Ovary (tissue), 9 donors: ENCODE results near the gene THRAP3. TPM values are rescaled to one million over a fixed set of nuclear protein-coding genes. Genes with fewer than 3 reads are reported as not detected.
A peak's percentile ranks its signal among the peaks of the same experiment; 100 is the strongest.

Source experiments
- DNase-seq, 5 donors: peaks; one replicate each; pipeline ENCODE4 v3.0.0-alpha.2; 2019 to 2020
- H3K27ac ChIP-seq, 2 donors: fragments of 200-600 bp; one replicate each; pipeline versions ENCODE4 v1.5.1 to v1.8.0; 2019 to 2022
- H3K27me3 ChIP-seq: fragments of 200-600 bp; one replicate; pipeline ENCODE4 v1.8.0; 2022
- H3K36me3 ChIP-seq: fragments of 200-600 bp; sonication (generic); one replicate; pipeline ENCODE4 v1.5.1; 2019
- H3K4me1 ChIP-seq: one replicate; pipeline ENCODE4 v1.8.1; 2013; ENCODE audit warnings: mild to moderate bottlenecking, moderate library complexity; ENCODE audit not compliant: insufficient read depth
- H3K4me3 ChIP-seq: fragments of 200-600 bp; sonication (generic); one replicate; pipeline ENCODE4 v1.5.1; 2017
- H3K9me3 ChIP-seq, 2 donors: fragments of 200-600 bp in 1 of 2; sonication (generic) in 1 of 2; one replicate each; pipeline versions ENCODE4 v1.5.1 to v1.8.1; 2013 to 2019; ENCODE audit warnings: mild to moderate bottlenecking in 1 of 2, moderate library complexity in 1 of 2
- EP300 ChIP-seq: sonication (generic); formaldehyde crosslinking; IDR thresholded peaks from one replicate; pipeline ENCODE4 v1.6.1; 2017; ENCODE audit warnings: antibody characterized with exemption
- POLR2A ChIP-seq: fragments of 450-650 bp; IDR thresholded peaks from one replicate; pipeline ENCODE4 v1.6.1; 2017; ENCODE audit warnings: antibody characterized with exemption, mild to moderate bottlenecking, moderate library complexity
- WGBS, 3 donors: extraction: QIAGEN DNeasy Blood & Tissue Kit in 1 of 3; methylation state at CpG; one replicate each; pipeline versions ENCODE4 v1.1.5 to v1.1.7; 2013 to 2017; 5-methylcytosine and 5-hydroxymethylcytosine counted together
- intact Hi-C, 4 donors: fragments of 100-400 bp; cut with DNase I; formaldehyde crosslinking; loops; one replicate each; pipeline versions ENCODE4 v1.11.0 to v1.15.1; 2022 to 2023
- polyA plus RNA-seq, 2 donors: library from polyadenylated mRNA; stranded (reverse); fragments of 200-250 nt in 1 of 2; fragments of 350-450 nt in 1 of 2; fragmentation: Illumina TruSeq in 1 of 2; extraction: RNeasy Lipid Tissue Mini Kit (QIAGEN cat#74804) in 1 of 2; gene quantifications; one replicate each; pipeline ENCODE4 v1.2.3, GENCODE V29; 2013 to 2014
- total RNA-seq, 7 donors: library from RNA; depleted of rRNA in 2 of 7; stranded (reverse); fragments of >200 nt in 2 of 7; fragmentation: NEBNext Ultra II Directional in 3 of 7; extraction: Animal tissue kit (Norgen Biotek cat#: 25700) in 3 of 7; gene quantifications; one replicate each; pipeline versions ENCODE4 v1.1.0 to v1.2.4, GENCODE V29; 2016 to 2023
- TF ChIP-seq, protein P1 (sequence below), 3 donors: fragments of 450-650 bp in 2 of 3; fragments of 200-600 bp in 1 of 3; IDR thresholded peaks; one replicate each; pipeline versions ENCODE4 v1.5.1 to v1.8.0; 2016 to 2022; ENCODE audit warnings: antibody characterized with exemption in 3 of 3, mild to moderate bottlenecking in 1 of 3
- donor health status: DM: no; HTN: no; CAD: no; lungs with moderate emphysema.
- donor health status: DM: no; HTN: no; CAD: no.
- donor health status: Bipolar disorder and iron deficiency.
- donor health status: DM: yes; HTN: yes; CAD: no.
- donor health status: DM: no; HTN: no; CAD: no.
- donor health status: DM: yes; HTN: yes; CAD: no.

The THRAP3 gene
- total and polyA plus RNA-seq, 9 donors = 40.2 to 109 (median 92.6) TPM

DNA sequence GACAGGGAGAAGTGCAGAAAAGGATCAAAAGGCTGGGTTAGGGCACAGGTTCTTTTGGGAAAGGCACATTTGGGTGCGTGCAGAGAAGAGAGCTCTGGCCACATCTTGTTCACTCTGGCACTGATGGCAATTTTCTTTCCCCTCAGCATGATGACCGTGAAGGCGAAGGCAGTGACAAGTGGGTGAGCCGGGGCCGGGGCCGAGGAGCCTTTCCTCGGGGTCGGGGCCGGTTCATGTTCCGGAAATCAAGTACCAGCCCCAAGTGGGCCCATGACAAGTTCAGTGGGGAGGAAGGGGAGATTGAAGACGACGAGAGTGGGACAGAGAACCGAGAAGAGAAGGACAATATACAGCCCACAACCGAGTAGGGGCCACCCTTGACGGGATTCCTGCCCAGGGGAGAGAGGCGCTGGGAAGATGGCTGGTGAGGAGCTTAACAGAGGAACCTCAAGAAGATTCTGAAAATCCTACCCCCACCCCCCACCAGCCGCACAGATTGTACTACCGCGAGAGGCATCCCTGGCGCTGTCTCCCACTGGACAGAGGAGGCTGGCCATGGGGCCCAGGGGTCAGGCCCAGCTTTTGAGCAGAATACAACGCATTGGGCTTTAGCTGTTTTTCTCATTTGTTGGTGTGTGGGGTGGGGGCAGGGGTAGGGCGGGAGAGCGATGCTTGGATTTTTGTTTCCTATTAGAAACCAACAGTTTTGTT is 79.6 kb downstream of the THRAP3 start:
- intact Hi-C loops = no loop called here
- 84 to 90% (median 86%) methylated on average over 23 of the region's 23 CpGs for WGBS, 3 donors
- peak in 1 of 5 donors; percentile 20 for DNase-seq
- H3K9me3 ChIP-seq = no peaks in the 10 kb centered on the region
- no peak for TF ChIP-seq EP300
- no peak for TF ChIP-seq POLR2A
- TF ChIP-seq, protein P1, sequence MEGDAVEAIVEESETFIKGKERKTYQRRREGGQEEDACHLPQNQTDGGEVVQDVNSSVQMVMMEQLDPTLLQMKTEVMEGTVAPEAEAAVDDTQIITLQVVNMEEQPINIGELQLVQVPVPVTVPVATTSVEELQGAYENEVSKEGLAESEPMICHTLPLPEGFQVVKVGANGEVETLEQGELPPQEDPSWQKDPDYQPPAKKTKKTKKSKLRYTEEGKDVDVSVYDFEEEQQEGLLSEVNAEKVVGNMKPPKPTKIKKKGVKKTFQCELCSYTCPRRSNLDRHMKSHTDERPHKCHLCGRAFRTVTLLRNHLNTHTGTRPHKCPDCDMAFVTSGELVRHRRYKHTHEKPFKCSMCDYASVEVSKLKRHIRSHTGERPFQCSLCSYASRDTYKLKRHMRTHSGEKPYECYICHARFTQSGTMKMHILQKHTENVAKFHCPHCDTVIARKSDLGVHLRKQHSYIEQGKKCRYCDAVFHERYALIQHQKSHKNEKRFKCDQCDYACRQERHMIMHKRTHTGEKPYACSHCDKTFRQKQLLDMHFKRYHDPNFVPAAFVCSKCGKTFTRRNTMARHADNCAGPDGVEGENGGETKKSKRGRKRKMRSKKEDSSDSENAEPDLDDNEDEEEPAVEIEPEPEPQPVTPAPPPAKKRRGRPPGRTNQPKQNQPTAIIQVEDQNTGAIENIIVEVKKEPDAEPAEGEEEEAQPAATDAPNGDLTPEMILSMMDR (IDR thresholded peaks at IDR 0.05) = no peak
- H3K36me3 ChIP-seq = no peaks in the 10 kb centered on the region
- no peaks in the 10 kb centered on the region for H3K27me3 ChIP-seq
- H3K4me3 ChIP-seq = no peak overlapping the region
- H3K27ac ChIP-seq = no peak overlapping the region
- H3K4me1 ChIP-seq = peaks cover 6% of the 10 kb centered on the region

DNA sequence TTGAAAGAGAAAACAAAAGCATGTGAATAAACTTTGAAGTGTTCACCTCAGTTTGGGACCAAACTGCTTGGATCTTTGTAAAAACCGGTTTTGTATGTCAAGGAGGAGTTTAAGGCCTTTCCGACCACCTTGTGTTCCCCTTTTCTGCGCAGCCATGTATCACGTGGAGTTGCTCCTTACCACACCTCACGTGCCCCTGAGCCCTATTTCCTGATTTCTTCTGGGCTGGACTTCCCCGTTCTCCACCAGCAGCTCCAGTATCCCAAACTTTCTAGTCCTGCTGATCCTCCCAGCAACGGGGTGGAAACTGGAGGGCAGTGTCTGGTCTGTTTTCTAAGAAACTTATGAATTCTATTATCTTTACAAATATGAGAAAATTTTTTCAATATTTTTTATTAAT is 80.3 kb downstream of the THRAP3 start:
- H3K4me1 ChIP-seq = peaks cover 6% of the 10 kb centered on the region
- H3K4me3 ChIP-seq = no peak overlapping the region
- H3K27ac ChIP-seq = no peak overlapping the region
- intact Hi-C loops = no loop called here
- 78 to 87% (median 83%) methylated on average over 7 of the region's 7 CpGs for WGBS, 3 donors
- H3K36me3 ChIP-seq = no peaks in the 10 kb centered on the region
- no peaks in the 10 kb centered on the region for H3K27me3 ChIP-seq
- peak in 1 of 5 donors; percentile 15 for DNase-seq
- TF ChIP-seq, protein P1 (IDR thresholded peaks at IDR 0.05) = no peak
- TF ChIP-seq EP300 = no peak
- no peaks in the 10 kb centered on the region for H3K9me3 ChIP-seq

GRCh38 chr1:36304970-36305914 is 81.0 kb downstream of the THRAP3 start:
- Histone ChIP-seq H3K36me3 (no peaks in the 10 kb centered on the region), H3K27ac (no peak overlapping the region), H3K9me3 (no peaks in the 10 kb centered on the region), H3K4me3 (no peak overlapping the region), H3K4me1 (peaks cover 6% of the 10 kb centered on the region), H3K27me3 (no peaks in the 10 kb centered on the region)
- intact Hi-C loops = no loop called here
- peak in 1 of 5 donors; percentile 6 for DNase-seq
- 79 to 83% (median 83%) methylated on average over 10 of the region's 10 CpGs for WGBS, 3 donors
- TF ChIP-seq POLR2A = no peak
- TF ChIP-seq, protein P1 (IDR thresholded peaks at IDR 0.05) = no peak
- TF ChIP-seq EP300 = no peak

DNA sequence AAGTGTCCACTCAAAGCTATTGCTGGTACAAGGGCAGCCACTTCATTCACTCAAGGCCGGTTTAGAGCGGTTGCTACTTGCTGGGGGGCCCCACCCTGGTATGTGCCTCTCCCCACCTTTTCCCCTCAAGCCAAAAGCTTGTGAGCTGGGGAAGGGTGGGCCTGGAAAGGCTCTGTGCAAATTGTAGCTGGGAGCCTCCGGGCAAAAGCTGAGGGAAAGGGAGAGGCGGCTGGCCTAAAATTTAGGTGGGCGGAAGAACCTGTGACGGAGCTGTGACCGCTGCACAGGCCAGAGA is 81.6 kb downstream of the THRAP3 start:
- H3K4me3 ChIP-seq = peak overlapping the region; percentile 63
- H3K9me3 ChIP-seq = no peaks in the 10 kb centered on the region
- no peak for DNase-seq
- peaks cover 6% of the 10 kb centered on the region for H3K4me1 ChIP-seq
- H3K27me3 ChIP-seq = no peaks in the 10 kb centered on the region
- no peak overlapping the region for H3K27ac ChIP-seq
- H3K36me3 ChIP-seq = no peaks in the 10 kb centered on the region
- 48 to 61% (median 57%) methylated on average over 7 of the region's 7 CpGs for WGBS, 3 donors
- intact Hi-C loops = no loop called here
- TF ChIP-seq POLR2A = no peak
- TF ChIP-seq EP300 = no peak
- TF ChIP-seq, protein P1 (IDR thresholded peaks at IDR 0.05) = no peak
